K562 (cell line): ENCODE measurements around the gene C1RL. TPM values are rescaled to one million over a fixed set of nuclear protein-coding genes. Genes with fewer than 3 reads are reported as not detected.

Source experiments
- CREB1 ChIP-seq, 2 experiments: sonication (generic) in 1 of 2; formaldehyde crosslinking in 1 of 2; IDR thresholded peaks; 2 replicates each; pipeline versions ENCODE4 v1.6.1 to v1.8.0; 2012 to 2022; ENCODE audit warnings: inconsistent platforms in 1 of 2, mild to moderate bottlenecking in 1 of 2, missing genetic modification reagents in 1 of 2, moderate library complexity in 1 of 2
- HDAC2 ChIP-seq: fragments of 450-650 bp; IDR thresholded peaks from 2 replicates; pipeline ENCODE4 v1.6.1; 2016; ENCODE audit warnings: mild to moderate bottlenecking
- MBD2 ChIP-seq: sonication (generic); IDR thresholded peaks from 2 replicates; pipeline ENCODE4 v1.6.1; 2016; ENCODE audit warnings: low read depth, borderline replicate concordance
- RBBP5 ChIP-seq: fragments of 200-600 bp; sonication (generic); IDR thresholded peaks from 2 replicates; pipeline ENCODE4 v1.6.1; 2012; ENCODE audit warnings: borderline replicate concordance, mild to moderate bottlenecking, low read length, control low read depth, inconsistent platforms; ENCODE audit not compliant: insufficient read depth, poor library complexity, severe bottlenecking
- RHOXF2B ChIP-seq: fragments of 250-450 bp; sonication (Bioruptor Pico); conservative IDR thresholded peaks from 2 replicates; pipeline ENCODE4 v1.5.1; 2021
- SMARCB1 ChIP-seq: IDR thresholded peaks from 2 replicates; pipeline ENCODE4 v1.6.1; 2011; ENCODE audit warnings: improper control_type of control experiment, low read depth; ENCODE audit not compliant: insufficient read length
- STAG1 ChIP-seq: sonication (generic); formaldehyde crosslinking; IDR thresholded peaks from 2 replicates; pipeline ENCODE4 v1.5.0; 2020; ENCODE audit warnings: missing genetic modification reagents, borderline replicate concordance
- ZNF121 ChIP-seq: sonication (generic); formaldehyde crosslinking; conservative IDR thresholded peaks from 2 replicates; pipeline ENCODE4 v1.8.0; 2022; ENCODE audit warnings: missing genetic modification reagents
- ZNF212 ChIP-seq: fragments of 450-650 bp; formaldehyde crosslinking; IDR thresholded peaks from 2 replicates; pipeline ENCODE4 v1.4.0; 2020; ENCODE audit warnings: mild to moderate bottlenecking
- polyA plus RNA-seq, 8 experiments: library from polyadenylated mRNA; depleted of rRNA in 4 of 8; stranded (reverse) in 5 of 8; unstranded in 3 of 8; fragments of >200 nt; fragmentation: Nextera tagmentation in 2 of 8; fragmentation: Illumina TruSeq in 1 of 8; extraction: Ambion mirVana in 2 of 8; extraction: Trizol in 1 of 8; gene quantifications; 2 replicates each; pipeline versions ENCODE4 v1.2.1 to v1.2.3, GENCODE V29; 2011 to 2014; ENCODE audit warnings: inconsistent platforms in 1 of 8, missing spikeins in 1 of 8
- total RNA-seq, 7 experiments: library from RNA; depleted of rRNA in 6 of 7; stranded (reverse); fragments of >200 nt in 6 of 7; fragmentation: Illumina TruSeq in 2 of 7; extraction: Trizol in 2 of 7; gene quantifications; 2 replicates each; pipeline versions ENCODE4 v1.2.1 to v1.2.3, GENCODE V29; 2011 to 2021; ENCODE audit warnings: low replicate concordance in 1 of 7
- TF ChIP-seq, protein P1 (sequence below), 2 experiments: fragments of 450-650 bp; IDR thresholded peaks; 2 replicates each; pipeline ENCODE4 v1.6.1; 2018; ENCODE audit warnings: mild to moderate bottlenecking in 2 of 2, low read depth in 1 of 2; ENCODE audit not compliant: partially characterized antibody in 2 of 2
- TF ChIP-seq, protein P2 (sequence below): sonication (generic); formaldehyde crosslinking; IDR thresholded peaks from 2 replicates; pipeline ENCODE4 v1.8.0; 2022; ENCODE audit warnings: mild to moderate bottlenecking, low read depth, missing genetic modification reagents
- TF ChIP-seq, protein P3 (sequence below): fragments of 450-650 bp; IDR thresholded peaks from 2 replicates; pipeline ENCODE4 v1.6.1; 2016; ENCODE audit warnings: antibody characterized with exemption
- TF ChIP-seq, protein P4 (sequence below): IDR thresholded peaks from 2 replicates; pipeline ENCODE4 v1.6.1; 2016; ENCODE audit warnings: missing genetic modification characterization, missing compliant biosample characterization
- TF ChIP-seq, protein P5 (sequence below): fragments of 250-450 bp; sonication (Bioruptor Pico); IDR thresholded peaks from 2 replicates; pipeline ENCODE4 v1.5.0; 2020; ENCODE audit warnings: mild to moderate bottlenecking
- TF ChIP-seq, protein P6 (sequence below): fragments of 450-650 bp; IDR thresholded peaks from 2 replicates; pipeline ENCODE4 v1.6.1; 2014; ENCODE audit warnings: low read depth, mild to moderate bottlenecking, moderate library complexity, borderline replicate concordance

Gene C1RL
- total and polyA plus RNA-seq, 9 of the 15 experiments (the other 6 are each of a cell fraction or from before 2014, with no cell fraction given): 1.4 to 10.7 (median 8.0) TPM

DNA sequence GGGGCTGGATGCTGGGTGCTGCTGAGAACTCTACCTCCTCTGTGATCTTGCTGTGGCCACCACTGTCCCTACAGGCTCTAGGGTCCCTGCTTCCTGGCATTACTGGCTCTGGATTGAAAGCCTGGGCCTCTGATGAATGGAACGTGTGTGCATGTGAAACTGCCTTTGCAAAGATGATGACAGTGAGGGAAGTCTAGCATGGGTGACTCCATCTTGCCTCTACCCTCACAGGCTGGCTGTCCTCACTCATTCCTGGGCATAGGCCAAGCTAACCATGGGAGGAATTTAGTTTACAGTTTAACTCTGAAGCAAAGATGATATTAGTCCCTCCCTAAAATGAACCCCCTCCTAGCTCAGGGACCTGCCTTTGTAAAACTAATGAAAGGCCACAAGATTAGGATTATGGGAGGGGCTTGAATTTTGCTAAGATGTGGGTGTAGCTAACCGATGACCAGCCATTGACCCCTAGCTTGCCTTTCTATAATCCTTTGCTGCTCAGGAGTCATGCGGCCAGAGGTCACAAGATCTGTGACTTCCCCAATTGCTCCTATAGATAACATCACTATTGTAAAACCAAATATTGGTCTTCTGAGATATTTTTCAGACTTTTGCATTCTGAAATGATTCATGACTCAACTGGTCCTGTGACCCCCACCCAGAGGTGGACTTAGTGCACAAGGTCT is 50.7 kb downstream of the C1RL start (continued):
- TF ChIP-seq CREB1 (IDR thresholded peaks at IDR 0.05): no peak
- no peak for TF ChIP-seq CREB1 (CRISPR knock-in tag; IDR thresholded peaks at IDR 0.05)
- no peak; the same call in 1 of the 2 replicates for TF ChIP-seq RHOXF2B (CRISPR knock-in tag)
- TF ChIP-seq HDAC2: no peak
- no peak for TF ChIP-seq MBD2
- no peak for TF ChIP-seq ZNF212 (CRISPR knock-in tag)
- TF ChIP-seq, protein P1, sequence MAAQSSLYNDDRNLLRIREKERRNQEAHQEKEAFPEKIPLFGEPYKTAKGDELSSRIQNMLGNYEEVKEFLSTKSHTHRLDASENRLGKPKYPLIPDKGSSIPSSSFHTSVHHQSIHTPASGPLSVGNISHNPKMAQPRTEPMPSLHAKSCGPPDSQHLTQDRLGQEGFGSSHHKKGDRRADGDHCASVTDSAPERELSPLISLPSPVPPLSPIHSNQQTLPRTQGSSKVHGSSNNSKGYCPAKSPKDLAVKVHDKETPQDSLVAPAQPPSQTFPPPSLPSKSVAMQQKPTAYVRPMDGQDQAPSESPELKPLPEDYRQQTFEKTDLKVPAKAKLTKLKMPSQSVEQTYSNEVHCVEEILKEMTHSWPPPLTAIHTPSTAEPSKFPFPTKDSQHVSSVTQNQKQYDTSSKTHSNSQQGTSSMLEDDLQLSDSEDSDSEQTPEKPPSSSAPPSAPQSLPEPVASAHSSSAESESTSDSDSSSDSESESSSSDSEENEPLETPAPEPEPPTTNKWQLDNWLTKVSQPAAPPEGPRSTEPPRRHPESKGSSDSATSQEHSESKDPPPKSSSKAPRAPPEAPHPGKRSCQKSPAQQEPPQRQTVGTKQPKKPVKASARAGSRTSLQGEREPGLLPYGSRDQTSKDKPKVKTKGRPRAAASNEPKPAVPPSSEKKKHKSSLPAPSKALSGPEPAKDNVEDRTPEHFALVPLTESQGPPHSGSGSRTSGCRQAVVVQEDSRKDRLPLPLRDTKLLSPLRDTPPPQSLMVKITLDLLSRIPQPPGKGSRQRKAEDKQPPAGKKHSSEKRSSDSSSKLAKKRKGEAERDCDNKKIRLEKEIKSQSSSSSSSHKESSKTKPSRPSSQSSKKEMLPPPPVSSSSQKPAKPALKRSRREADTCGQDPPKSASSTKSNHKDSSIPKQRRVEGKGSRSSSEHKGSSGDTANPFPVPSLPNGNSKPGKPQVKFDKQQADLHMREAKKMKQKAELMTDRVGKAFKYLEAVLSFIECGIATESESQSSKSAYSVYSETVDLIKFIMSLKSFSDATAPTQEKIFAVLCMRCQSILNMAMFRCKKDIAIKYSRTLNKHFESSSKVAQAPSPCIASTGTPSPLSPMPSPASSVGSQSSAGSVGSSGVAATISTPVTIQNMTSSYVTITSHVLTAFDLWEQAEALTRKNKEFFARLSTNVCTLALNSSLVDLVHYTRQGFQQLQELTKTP (IDR thresholded peaks at IDR 0.05; ENCODE audit: low read depth in 1 of 2, partially characterized antibody in 2 of 2): no peak
- TF ChIP-seq, protein P2, sequence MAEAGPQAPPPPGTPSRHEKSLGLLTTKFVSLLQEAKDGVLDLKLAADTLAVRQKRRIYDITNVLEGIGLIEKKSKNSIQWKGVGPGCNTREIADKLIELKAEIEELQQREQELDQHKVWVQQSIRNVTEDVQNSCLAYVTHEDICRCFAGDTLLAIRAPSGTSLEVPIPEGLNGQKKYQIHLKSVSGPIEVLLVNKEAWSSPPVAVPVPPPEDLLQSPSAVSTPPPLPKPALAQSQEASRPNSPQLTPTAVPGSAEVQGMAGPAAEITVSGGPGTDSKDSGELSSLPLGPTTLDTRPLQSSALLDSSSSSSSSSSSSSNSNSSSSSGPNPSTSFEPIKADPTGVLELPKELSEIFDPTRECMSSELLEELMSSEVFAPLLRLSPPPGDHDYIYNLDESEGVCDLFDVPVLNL (CRISPR knock-in tag): no peak
- TF ChIP-seq STAG1 (CRISPR knock-in tag): no peak
- TF ChIP-seq, protein P3, sequence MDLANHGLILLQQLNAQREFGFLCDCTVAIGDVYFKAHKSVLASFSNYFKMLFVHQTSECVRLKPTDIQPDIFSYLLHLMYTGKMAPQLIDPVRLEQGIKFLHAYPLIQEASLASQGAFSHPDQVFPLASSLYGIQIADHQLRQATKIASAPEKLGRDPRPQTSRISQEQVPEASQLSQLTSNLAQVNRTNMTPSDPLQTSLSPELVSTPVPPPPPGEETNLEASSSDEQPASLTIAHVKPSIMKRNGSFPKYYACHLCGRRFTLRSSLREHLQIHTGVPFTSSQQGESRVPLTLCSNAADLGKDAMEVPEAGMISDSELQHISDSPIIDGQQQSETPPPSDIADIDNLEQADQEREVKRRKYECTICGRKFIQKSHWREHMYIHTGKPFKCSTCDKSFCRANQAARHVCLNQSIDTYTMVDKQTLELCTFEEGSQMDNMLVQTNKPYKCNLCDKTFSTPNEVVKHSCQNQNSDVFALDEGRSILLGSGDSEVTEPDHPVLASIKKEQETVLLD: no peak
- TF ChIP-seq SMARCB1: no peak
- TF ChIP-seq RBBP5: no peak
- TF ChIP-seq, protein P4, sequence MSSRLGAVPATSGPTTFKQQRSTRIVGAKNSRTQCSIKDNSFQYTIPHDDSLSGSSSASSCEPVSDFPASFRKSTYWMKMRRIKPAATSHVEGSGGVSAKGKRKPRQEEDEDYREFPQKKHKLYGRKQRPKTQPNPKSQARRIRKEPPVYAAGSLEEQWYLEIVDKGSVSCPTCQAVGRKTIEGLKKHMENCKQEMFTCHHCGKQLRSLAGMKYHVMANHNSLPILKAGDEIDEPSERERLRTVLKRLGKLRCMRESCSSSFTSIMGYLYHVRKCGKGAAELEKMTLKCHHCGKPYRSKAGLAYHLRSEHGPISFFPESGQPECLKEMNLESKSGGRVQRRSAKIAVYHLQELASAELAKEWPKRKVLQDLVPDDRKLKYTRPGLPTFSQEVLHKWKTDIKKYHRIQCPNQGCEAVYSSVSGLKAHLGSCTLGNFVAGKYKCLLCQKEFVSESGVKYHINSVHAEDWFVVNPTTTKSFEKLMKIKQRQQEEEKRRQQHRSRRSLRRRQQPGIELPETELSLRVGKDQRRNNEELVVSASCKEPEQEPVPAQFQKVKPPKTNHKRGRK (tag): no peak
- TF ChIP-seq ZNF121 (CRISPR knock-in tag): no peak
- TF ChIP-seq, protein P5, sequence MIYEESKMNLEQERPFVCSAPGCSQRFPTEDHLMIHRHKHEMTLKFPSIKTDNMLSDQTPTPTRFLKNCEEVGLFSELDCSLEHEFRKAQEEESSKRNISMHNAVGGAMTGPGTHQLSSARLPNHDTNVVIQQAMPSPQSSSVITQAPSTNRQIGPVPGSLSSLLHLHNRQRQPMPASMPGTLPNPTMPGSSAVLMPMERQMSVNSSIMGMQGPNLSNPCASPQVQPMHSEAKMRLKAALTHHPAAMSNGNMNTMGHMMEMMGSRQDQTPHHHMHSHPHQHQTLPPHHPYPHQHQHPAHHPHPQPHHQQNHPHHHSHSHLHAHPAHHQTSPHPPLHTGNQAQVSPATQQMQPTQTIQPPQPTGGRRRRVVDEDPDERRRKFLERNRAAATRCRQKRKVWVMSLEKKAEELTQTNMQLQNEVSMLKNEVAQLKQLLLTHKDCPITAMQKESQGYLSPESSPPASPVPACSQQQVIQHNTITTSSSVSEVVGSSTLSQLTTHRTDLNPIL (CRISPR knock-in tag): peak; percentile 84
- TF ChIP-seq, protein P6, sequence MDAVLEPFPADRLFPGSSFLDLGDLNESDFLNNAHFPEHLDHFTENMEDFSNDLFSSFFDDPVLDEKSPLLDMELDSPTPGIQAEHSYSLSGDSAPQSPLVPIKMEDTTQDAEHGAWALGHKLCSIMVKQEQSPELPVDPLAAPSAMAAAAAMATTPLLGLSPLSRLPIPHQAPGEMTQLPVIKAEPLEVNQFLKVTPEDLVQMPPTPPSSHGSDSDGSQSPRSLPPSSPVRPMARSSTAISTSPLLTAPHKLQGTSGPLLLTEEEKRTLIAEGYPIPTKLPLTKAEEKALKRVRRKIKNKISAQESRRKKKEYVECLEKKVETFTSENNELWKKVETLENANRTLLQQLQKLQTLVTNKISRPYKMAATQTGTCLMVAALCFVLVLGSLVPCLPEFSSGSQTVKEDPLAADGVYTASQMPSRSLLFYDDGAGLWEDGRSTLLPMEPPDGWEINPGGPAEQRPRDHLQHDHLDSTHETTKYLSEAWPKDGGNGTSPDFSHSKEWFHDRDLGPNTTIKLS: no peak
